AML-193 (cell line): ENCODE data around the gene SLC30A3.
A peak's percentile ranks its signal among the peaks of the same experiment; 100 is the strongest.

Source experiments
- DNase-seq, 2 experiments: peaks; one replicate each; lab custom pipeline; 2025; lab: John Stamatoyannopoulos, UW

SLC30A3 gene

GRCh38 chr2:27227501-27227900, 35.3 kb downstream of the SLC30A3 start:
- DNase-seq: no peak

- no peak for DNase-seq
Measured at GRCh38 chr2:27225526-27225925, 37.3 kb downstream of the SLC30A3 start.

GRCh38 chr2:27223416-27223815, 39.4 kb downstream of the SLC30A3 start:
- DNase-seq: no peak

GRCh38 chr2:27222407-27222806, 40.4 kb downstream of the SLC30A3 start:
- no peak for DNase-seq

- DNase-seq: no peak
Measured at GRCh38 chr2:27221166-27221565, 41.7 kb downstream of the SLC30A3 start.

GRCh38 chr2:27220091-27220490, 42.8 kb downstream of the SLC30A3 start:
- no peak for DNase-seq

GRCh38 chr2:27219091-27219490, 43.8 kb downstream of the SLC30A3 start:
- no peak for DNase-seq

- no peak for DNase-seq
Measured at GRCh38 chr2:27218614-27219013, 44.2 kb downstream of the SLC30A3 start.

- DNase-seq: peak; percentile 90 to 92
Measured at GRCh38 chr2:27217173-27218121, 45.4 kb downstream of the SLC30A3 start, which contains the start of gene CAD. TSS of gene CAD (plus strand) at chr2:27217369. CDS start at chr2:27217552, 183 bp downstream.

- no peak for DNase-seq
Measured at GRCh38 chr2:27216416-27217137, 46.3 kb downstream of the SLC30A3 start.

GRCh38 chr2:27214941-27215340, 47.9 kb downstream of the SLC30A3 start:
- no peak for DNase-seq

GRCh38 chr2:27212626-27213471, 50.0 kb downstream of the SLC30A3 start:
- DNase-seq: peak; percentile 41 to 43

- peak; percentile 70 to 77 for DNase-seq
Measured at GRCh38 chr2:27211943-27212625, 50.8 kb downstream of the SLC30A3 start, which contains the start of the genes ATRAID and SLC5A6. TSS of gene ATRAID (plus strand) at chr2:27212041. CDS start at chr2:27212369, 328 bp downstream. TSS of gene SLC5A6 (minus strand) at chr2:27212268. CDS start at chr2:27207650, 4,618 bp downstream.

- peak in 1 of 2 experiments; percentile 41 for DNase-seq
Measured at GRCh38 chr2:27211241-27211942, 51.5 kb downstream of the SLC30A3 start.

GRCh38 chr2:27209621-27210401, 53.0 kb downstream of the SLC30A3 start:
- no peak for DNase-seq

- no peak for DNase-seq
Measured at GRCh38 chr2:27208486-27209050, 54.3 kb downstream of the SLC30A3 start.

GRCh38 chr2:27206346-27206745, 56.5 kb downstream of the SLC30A3 start:
- no peak for DNase-seq

GRCh38 chr2:27205206-27205605, 57.6 kb downstream of the SLC30A3 start:
- DNase-seq: no peak

- DNase-seq: no peak
Measured at GRCh38 chr2:27204566-27204965, 58.3 kb downstream of the SLC30A3 start.
